HG03159 (cell line): ENCODE data around the gene SLCO1A2.
"Not testable (repeated sequence)": the region's sequence is repeated elsewhere in the genome, so short reads cannot be mapped to it uniquely, and the experiment has no call there.

Source experiments
- ATAC-seq: cut with Tn5 transposase; IDR thresholded peaks from one replicate; pipeline ENCODE4 v1.9.1; 2021; ENCODE audit warnings: mild to moderate bottlenecking, moderate library complexity; ENCODE audit not compliant: unreplicated experiment

The SLCO1A2 gene, protein sequence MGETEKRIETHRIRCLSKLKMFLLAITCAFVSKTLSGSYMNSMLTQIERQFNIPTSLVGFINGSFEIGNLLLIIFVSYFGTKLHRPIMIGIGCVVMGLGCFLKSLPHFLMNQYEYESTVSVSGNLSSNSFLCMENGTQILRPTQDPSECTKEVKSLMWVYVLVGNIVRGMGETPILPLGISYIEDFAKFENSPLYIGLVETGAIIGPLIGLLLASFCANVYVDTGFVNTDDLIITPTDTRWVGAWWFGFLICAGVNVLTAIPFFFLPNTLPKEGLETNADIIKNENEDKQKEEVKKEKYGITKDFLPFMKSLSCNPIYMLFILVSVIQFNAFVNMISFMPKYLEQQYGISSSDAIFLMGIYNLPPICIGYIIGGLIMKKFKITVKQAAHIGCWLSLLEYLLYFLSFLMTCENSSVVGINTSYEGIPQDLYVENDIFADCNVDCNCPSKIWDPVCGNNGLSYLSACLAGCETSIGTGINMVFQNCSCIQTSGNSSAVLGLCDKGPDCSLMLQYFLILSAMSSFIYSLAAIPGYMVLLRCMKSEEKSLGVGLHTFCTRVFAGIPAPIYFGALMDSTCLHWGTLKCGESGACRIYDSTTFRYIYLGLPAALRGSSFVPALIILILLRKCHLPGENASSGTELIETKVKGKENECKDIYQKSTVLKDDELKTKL

GRCh38 chr12:21334771-21335325 is at the start of gene SLCO1A2:
SLCO1A2 (minus strand) TSS chr12:21334917; CDS start chr12:21334647, 270 bp downstream.
- ATAC-seq, result no peak

DNA sequence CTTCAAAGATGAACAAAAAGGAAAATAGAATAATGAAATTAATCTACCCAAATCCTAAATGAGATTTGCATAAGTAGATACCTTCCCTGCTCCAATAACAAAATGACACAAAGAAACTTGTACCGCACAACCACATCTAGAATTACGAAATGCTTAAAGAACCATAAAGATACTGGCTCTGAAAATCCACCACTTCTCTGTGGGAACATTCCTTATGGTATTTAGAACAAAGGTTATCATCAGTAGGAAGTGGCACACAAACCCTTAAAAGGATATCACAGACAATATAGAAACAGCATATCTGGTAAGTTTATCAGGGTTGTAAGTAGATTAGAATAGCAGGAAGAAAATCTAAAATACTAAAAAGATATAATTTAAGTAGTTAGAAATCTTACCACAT is 49.5 kb upstream of the SLCO1A2 start:
- ATAC-seq, result no peak

DNA sequence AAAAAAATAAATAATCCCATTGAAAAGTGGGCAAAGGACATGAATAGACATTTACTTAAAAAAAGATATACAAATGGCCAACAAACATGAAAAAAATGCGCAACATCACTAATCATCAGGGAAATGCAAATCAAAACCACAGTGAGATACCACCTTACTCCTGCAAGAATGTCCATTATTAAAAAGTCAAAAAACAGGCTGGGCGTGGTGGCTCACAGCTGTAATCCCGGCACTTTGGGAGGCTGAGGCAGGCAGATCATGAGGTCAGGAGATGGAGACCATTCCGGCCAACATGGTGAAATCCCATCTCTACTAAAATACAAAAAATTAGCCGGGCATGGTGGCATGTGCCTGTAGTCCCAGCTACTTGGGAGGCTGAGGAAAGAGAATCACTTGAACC is 46.6 kb upstream of the SLCO1A2 start:
- not testable (repeated sequence) for ATAC-seq

DNA sequence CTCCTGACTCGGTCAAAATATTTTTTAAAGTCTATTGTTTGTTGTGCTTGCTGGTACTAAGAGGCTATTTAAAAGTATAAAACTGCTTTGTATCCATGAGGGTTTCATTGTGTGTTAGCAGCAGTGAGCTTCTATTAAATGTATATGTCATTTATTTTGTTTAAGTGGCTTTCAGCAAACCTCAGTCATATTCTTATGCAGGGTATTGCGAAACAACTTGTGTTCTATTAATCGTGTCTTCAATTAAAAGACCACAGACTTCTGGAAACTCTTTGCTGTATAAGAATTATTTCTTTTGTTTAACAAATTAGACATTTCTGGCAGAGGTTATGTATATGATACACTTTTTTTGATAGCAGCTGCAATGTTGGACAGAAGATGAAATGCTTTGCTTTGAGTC is 44.5 kb upstream of the SLCO1A2 start:
- ATAC-seq, result no peak

GRCh38 chr12:21372602-21373001 is 37.9 kb upstream of the SLCO1A2 start, which contains the start of gene IAPP:
IAPP (plus strand) TSS chr12:21372902; CDS start chr12:21373352, 450 bp downstream.
- no peak for ATAC-seq

GRCh38 chr12:21370845-21371449 is 36.2 kb upstream of the SLCO1A2 start:
- no peak for ATAC-seq

DNA sequence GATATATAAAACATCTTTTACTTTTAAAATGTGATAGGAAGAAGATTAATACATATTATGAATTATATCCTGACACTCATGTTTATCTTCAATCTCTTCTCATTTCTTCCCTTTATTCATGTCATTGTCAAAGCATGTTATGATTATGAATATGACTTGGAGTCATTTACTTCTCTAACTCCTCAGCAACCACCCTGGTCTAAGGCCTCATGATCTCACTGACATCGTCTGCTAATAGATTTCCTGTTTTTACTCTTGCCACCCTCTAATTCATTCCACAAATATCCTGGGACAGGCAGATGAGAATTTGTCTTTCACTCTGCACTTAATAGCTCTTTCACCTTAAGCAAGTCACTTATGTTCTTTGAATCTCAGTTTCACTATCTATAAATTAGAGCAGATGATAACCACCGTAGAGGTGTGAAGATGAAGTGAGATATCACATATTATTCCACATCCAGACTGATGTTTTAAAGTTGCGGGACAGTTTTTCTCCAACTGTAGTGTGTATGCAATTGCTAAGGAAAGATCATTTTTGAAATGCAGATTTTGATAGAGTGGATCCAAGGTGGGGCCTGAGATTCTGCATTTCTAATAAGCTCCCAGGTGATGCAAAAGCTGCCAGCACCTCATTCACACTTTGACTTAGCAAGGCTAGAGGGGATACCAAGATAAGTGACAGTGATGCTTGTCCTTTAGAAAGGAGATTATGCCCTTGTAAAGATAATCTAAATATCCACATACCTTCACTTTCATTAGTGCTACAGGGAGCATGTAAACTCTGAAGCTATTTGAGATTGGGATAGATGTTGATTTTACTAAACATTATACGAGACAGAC is 34.6 kb upstream of the SLCO1A2 start:
- no peak for ATAC-seq

- not testable (repeated sequence) for ATAC-seq
Measured at GRCh38 chr12:21360632-21361031, 25.9 kb upstream of the SLCO1A2 start.

GRCh38 chr12:21354641-21355040 is 19.9 kb upstream of the SLCO1A2 start:
- no peak for ATAC-seq

- no peak for ATAC-seq
Measured at GRCh38 chr12:21353948-21354347, 19.2 kb upstream of the SLCO1A2 start.

GRCh38 chr12:21353487-21353886 is 18.8 kb upstream of the SLCO1A2 start:
- no peak for ATAC-seq

DNA sequence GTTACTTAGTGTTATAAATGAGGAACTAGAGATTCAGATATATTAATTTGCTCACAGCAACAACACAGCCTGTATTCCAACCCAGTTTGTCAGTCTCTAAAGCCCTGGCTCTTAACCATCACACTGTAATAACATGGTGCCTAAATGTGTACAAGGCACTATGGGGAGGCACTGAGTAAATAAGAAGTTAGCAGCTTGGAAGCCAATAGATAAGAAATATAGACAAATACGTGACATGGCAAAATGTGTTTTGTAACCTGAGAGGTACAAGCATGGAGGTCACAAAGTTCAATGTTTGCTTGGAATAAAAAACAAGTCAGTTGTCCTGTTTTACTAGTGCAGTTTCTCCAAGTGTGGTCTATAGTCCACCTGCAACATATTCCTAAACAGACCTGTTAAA is 16.3 kb upstream of the SLCO1A2 start:
- ATAC-seq, result no peak

- ATAC-seq, result no peak
Measured at GRCh38 chr12:21346542-21347205, 12.0 kb upstream of the SLCO1A2 start.

GRCh38 chr12:21343636-21344035 is 8.9 kb upstream of the SLCO1A2 start:
- no peak for ATAC-seq

DNA sequence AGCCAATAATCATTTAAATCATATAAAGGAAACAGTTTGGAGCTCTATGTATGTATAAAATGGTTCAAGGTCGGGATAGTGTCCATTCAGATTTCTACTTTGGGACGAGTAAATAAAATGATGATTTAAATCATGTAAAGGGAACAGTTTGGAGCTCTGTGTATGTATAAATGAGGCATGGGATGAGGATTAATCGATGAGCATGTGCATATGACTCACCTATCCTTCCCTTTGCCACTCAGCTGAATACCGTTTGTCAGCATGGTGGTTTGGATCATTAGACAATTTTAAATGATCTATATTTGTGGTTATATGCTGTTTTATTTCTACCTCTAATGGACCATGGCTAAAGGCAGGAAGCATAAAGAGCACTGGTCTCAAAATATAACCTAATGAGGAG is 7.1 kb upstream of the SLCO1A2 start:
- no peak for ATAC-seq

DNA sequence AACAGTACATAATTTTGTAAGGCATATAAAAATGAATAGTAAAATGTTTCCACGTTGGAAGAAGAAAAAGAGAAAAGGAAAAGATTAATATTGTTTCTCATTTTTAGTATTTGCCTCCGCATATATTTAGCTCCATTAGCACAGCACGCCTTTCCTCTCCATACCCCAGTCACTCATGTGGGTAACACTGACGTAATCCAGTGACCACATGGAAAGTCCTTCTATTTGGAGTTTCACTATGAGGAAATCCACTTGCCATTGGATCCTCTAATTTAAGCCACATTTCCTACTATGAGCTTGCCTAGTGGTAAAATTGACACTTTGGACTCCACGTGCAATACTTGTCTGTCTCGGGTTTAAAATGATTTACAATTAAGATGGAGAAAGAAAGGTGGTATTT is 5.7 kb upstream of the SLCO1A2 start:
- no peak for ATAC-seq

DNA sequence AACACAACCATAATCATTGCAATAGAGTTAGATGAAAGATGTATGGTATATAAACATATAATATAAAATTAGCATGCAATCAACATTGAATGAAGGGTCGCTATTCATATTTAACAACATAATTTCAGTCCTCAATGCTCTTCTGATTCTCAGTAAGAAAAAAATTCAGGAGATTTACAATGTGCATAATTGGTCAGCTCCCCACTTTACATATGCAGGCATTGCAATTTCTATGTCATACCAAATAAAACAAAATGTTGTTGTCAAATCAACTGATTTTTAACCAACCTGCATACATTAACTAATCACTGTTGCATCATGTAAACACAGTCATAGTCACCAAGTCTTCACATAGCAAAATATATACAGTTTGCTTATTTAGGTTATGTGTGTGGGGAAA is 5.2 kb upstream of the SLCO1A2 start:
- no peak for ATAC-seq

GRCh38 chr12:21337959-21338744 is 3.4 kb upstream of the SLCO1A2 start:
- ATAC-seq, result no peak

DNA sequence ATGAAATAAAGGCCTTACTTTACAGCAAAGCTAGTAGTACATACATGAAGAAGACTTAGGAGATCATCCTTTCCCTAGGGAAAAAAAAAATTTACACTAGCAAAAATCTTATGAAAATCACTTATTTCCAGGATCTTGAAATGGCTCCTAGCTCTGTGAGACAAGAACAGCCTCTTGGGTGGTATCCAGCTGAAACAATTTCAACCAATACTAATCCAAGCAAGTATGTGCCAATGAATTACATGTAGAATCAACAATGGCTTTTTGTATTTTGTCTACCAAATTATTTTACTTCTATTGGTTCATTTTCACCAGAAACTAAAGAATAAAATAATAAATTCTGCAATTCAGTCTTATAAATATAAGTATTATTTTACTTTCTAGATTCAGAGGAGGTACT is 2.7 kb upstream of the SLCO1A2 start:
- ATAC-seq, result no peak
